NCI-H446 treated with DMSO at 0.1 percent for 48 hours (cell line): Measurements from ENCODE around the gene HFE.

Experiments used
- DNase-seq: peaks from one replicate; lab custom pipeline; 2025; lab: John Stamatoyannopoulos, UW

Gene HFE

GRCh38 chr6:26136321-26136720 lies 49.1 kb downstream of the HFE start:
- DNase-seq: no peak

- DNase-seq: no peak
These were observed 53.2 kb downstream of the HFE start for GRCh38 chr6:26140254-26140966.

GRCh38 chr6:26140967-26141294 lies 53.7 kb downstream of the HFE start:
- DNase-seq: no peak

GRCh38 chr6:26141378-26141904 lies 54.2 kb downstream of the HFE start:
- DNase-seq: no peak

GRCh38 chr6:26142026-26142425 lies 54.8 kb downstream of the HFE start:
- no peak for DNase-seq
